Stimulated activated naive B cell treated with anti-CD40 and anti-IgM and Interleukin-4, amounts not matched to agents 10 μg/mL and 1 μg/mL and 100 μg/mL, for 72 hours (primary cell): ENCODE measurements around the gene CRTC3.
"Not testable (repeated sequence)": the region's sequence is repeated elsewhere in the genome, so short reads cannot be mapped to it uniquely, and the experiment has no call there.

Experiments used
- ATAC-seq, 2 donors: fragments of 150-1000 bp; cut with Tn5 transposase; replicated peaks; 2 replicates each; pipeline ENCODE4 v1.10.0; 2021; ENCODE audit warnings: moderate library complexity in 1 of 2
- DNase-seq: peaks from one replicate; pipeline ENCODE4 v3.0.0; 2021
- H3K27ac Mint-ChIP-seq: one replicate; pipeline ENCODE4 v1.8.0; 2022; ENCODE audit warnings: mild to moderate bottlenecking, mixed read lengths
- H3K27me3 Mint-ChIP-seq, 2 donors: one replicate each; pipeline ENCODE4 v1.8.0; 2022; ENCODE audit warnings: mixed read lengths in 2 of 2
- H3K36me3 Mint-ChIP-seq, 2 donors: one replicate each; pipeline ENCODE4 v1.8.0; 2022; ENCODE audit warnings: mixed read lengths in 2 of 2, mild to moderate bottlenecking in 1 of 2
- H3K4me1 Mint-ChIP-seq, 2 donors: one replicate each; pipeline ENCODE4 v1.8.0; 2022; ENCODE audit warnings: mixed read lengths in 2 of 2, mild to moderate bottlenecking in 1 of 2
- H3K4me3 Mint-ChIP-seq, 2 donors: one replicate each; pipeline ENCODE4 v1.8.0; 2022; ENCODE audit warnings: mild to moderate bottlenecking in 2 of 2, mixed read lengths in 2 of 2, moderate library complexity in 1 of 2
- H3K9me3 Mint-ChIP-seq, 2 donors: one replicate each; pipeline ENCODE4 v1.8.0; 2022; ENCODE audit warnings: mixed read lengths in 2 of 2, mild to moderate bottlenecking in 1 of 2

The CRTC3 gene

GRCh38 chr15:90660195-90660998, 130.7 kb downstream of the CRTC3 start:
- peak; percentile 88 for ATAC-seq
- Mint-ChIP-seq H3K4me3 (peak overlapping the region; percentile 73 to 76), H3K27me3 (peaks cover 18 to 26% of the 10 kb centered on the region in 2 donors), H3K36me3 (peaks cover 2 to 6% of the 10 kb centered on the region in 2 donors), H3K4me1 (peaks cover 55 to 84% of the 10 kb centered on the region in 2 donors), H3K27ac (peak overlapping the region; percentile 81), H3K9me3 (no peaks in the 10 kb centered on the region)
- peak; percentile 74 for DNase-seq

- not testable (repeated sequence) for H3K36me3 Mint-ChIP-seq, DNase-seq, ATAC-seq, H3K9me3 Mint-ChIP-seq
- Mint-ChIP-seq H3K27me3 (peaks cover 18 to 20% of the 10 kb centered on the region in 2 donors), H3K4me1 (peaks cover 57 to 89% of the 10 kb centered on the region in 2 donors), H3K27ac (peak overlapping the region; percentile 81), H3K4me3 (peak overlapping the region; percentile 73 to 76)
Observed at GRCh38 chr15:90660999-90661330, 131.2 kb downstream of the CRTC3 start.

GRCh38 chr15:90664081-90664461, 134.3 kb downstream of the CRTC3 start:
- peaks cover 12 to 14% of the 10 kb centered on the region in 2 donors for H3K27me3 Mint-ChIP-seq
- not testable (repeated sequence) for H3K9me3 Mint-ChIP-seq, DNase-seq, H3K36me3 Mint-ChIP-seq, ATAC-seq
- peak overlapping the region; percentile 84 to 97 for H3K4me3 Mint-ChIP-seq
- H3K27ac Mint-ChIP-seq = peak overlapping the region; percentile 92
- peaks cover 52 to 75% of the 10 kb centered on the region in 2 donors for H3K4me1 Mint-ChIP-seq

- Mint-ChIP-seq H3K4me3 (peak overlapping the region; percentile 84 to 97), H3K4me1 (peaks cover 45 to 68% of the 10 kb centered on the region in 2 donors), H3K27me3 (peaks cover 12 to 14% of the 10 kb centered on the region in 2 donors), H3K9me3 (no peaks in the 10 kb centered on the region), H3K36me3 (peaks cover 6% of the 10 kb centered on the region in 2 donors), H3K27ac (peak overlapping the region; percentile 92)
- peak; percentile 6 to 10 for ATAC-seq
- peak; percentile 17 for DNase-seq
Observed at GRCh38 chr15:90664650-90665287, 135.0 kb downstream of the CRTC3 start.

GRCh38 chr15:90665288-90666134, 135.8 kb downstream of the CRTC3 start:
- ATAC-seq (peak; percentile 79 to 81), DNase-seq (peak; percentile 83)
- Mint-ChIP-seq H3K27me3 (peaks cover 12 to 14% of the 10 kb centered on the region in 2 donors), H3K4me1 (peaks cover 39 to 60% of the 10 kb centered on the region in 2 donors), H3K4me3 (peak overlapping the region; percentile 92 to 97), H3K9me3 (no peaks in the 10 kb centered on the region), H3K36me3 (peaks cover 6% of the 10 kb centered on the region in 2 donors), H3K27ac (peak overlapping the region; percentile 98)

- Mint-ChIP-seq H3K4me1 (peaks cover 31 to 52% of the 10 kb centered on the region in 2 donors), H3K9me3 (no peaks in the 10 kb centered on the region), H3K4me3 (peak overlapping the region; percentile 92 to 97), H3K36me3 (peaks cover 6% of the 10 kb centered on the region in 2 donors), H3K27me3 (peaks cover 12 to 18% of the 10 kb centered on the region in 2 donors), H3K27ac (peak overlapping the region; percentile 98)
- no peak for ATAC-seq
- no peak for DNase-seq
Observed at GRCh38 chr15:90666135-90666909, 136.6 kb downstream of the CRTC3 start.

- Mint-ChIP-seq H3K9me3 (no peaks in the 10 kb centered on the region), H3K4me3 (peak overlapping the region; percentile 49 to 53), H3K36me3 (peaks cover 5 to 6% of the 10 kb centered on the region in 2 donors), H3K4me1 (peaks cover 25 to 43% of the 10 kb centered on the region in 2 donors), H3K27ac (peak overlapping the region; percentile 68), H3K27me3 (peaks cover 12 to 18% of the 10 kb centered on the region in 2 donors)
- DNase-seq = no peak
- no peak for ATAC-seq
Observed at GRCh38 chr15:90667073-90667754, 137.5 kb downstream of the CRTC3 start.

GRCh38 chr15:90667755-90668345, 138.1 kb downstream of the CRTC3 start:
- H3K4me1 Mint-ChIP-seq = peaks cover 24 to 40% of the 10 kb centered on the region in 2 donors
- H3K4me3 Mint-ChIP-seq, H3K36me3 Mint-ChIP-seq, H3K9me3 Mint-ChIP-seq, DNase-seq, ATAC-seq, H3K27ac Mint-ChIP-seq: not testable (repeated sequence)
- H3K27me3 Mint-ChIP-seq = peaks cover 9 to 16% of the 10 kb centered on the region in 2 donors

GRCh38 chr15:90670631-90671030, 140.9 kb downstream of the CRTC3 start:
- peaks cover 11 to 20% of the 10 kb centered on the region in 2 donors for H3K4me1 Mint-ChIP-seq
- H3K9me3 Mint-ChIP-seq, ATAC-seq: not testable (repeated sequence)

GRCh38 chr15:90671216-90671615, 141.5 kb downstream of the CRTC3 start:
- H3K27me3 Mint-ChIP-seq = peaks cover 0 to 6% of the 10 kb centered on the region in 2 donors
- H3K27ac Mint-ChIP-seq = no peak overlapping the region
- H3K4me1 Mint-ChIP-seq = peaks cover 9 to 14% of the 10 kb centered on the region in 2 donors

More at GRCh38 chr15:90670631-90671030, 140.9 kb downstream of the CRTC3 start:
- not testable (repeated sequence) for H3K27ac Mint-ChIP-seq, H3K4me3 Mint-ChIP-seq, DNase-seq, H3K36me3 Mint-ChIP-seq, H3K27me3 Mint-ChIP-seq

GRCh38 chr15:90673357-90673756, 143.6 kb downstream of the CRTC3 start:
- H3K27me3 Mint-ChIP-seq, H3K36me3 Mint-ChIP-seq, H3K27ac Mint-ChIP-seq, H3K9me3 Mint-ChIP-seq, DNase-seq, H3K4me1 Mint-ChIP-seq, H3K4me3 Mint-ChIP-seq, ATAC-seq: not testable (repeated sequence)

More at GRCh38 chr15:90671216-90671615, 141.5 kb downstream of the CRTC3 start:
- H3K9me3 Mint-ChIP-seq = no peaks in the 10 kb centered on the region
- ATAC-seq = no peak
- H3K36me3 Mint-ChIP-seq = peaks cover 0 to 3% of the 10 kb centered on the region in 2 donors
- H3K4me3 Mint-ChIP-seq = no peak overlapping the region
- no peak for DNase-seq

GRCh38 chr15:90674476-90674875, 144.8 kb downstream of the CRTC3 start:
- Mint-ChIP-seq H3K4me1 (peaks cover 4 to 6% of the 10 kb centered on the region in 2 donors), H3K36me3 (no peaks in the 10 kb centered on the region), H3K4me3 (no peak overlapping the region), H3K27me3 (peaks cover 0 to 3% of the 10 kb centered on the region in 2 donors), H3K9me3 (no peaks in the 10 kb centered on the region), H3K27ac (no peak overlapping the region)
- DNase-seq (no peak), ATAC-seq (no peak)

- peaks cover 0 to 3% of the 10 kb centered on the region in 2 donors for H3K27me3 Mint-ChIP-seq
- ATAC-seq (no peak), DNase-seq (no peak)
- no peaks in the 10 kb centered on the region for H3K36me3 Mint-ChIP-seq
- H3K27ac Mint-ChIP-seq = no peak overlapping the region
- H3K9me3 Mint-ChIP-seq = no peaks in the 10 kb centered on the region
- no peak overlapping the region for H3K4me3 Mint-ChIP-seq
- peaks cover 4 to 6% of the 10 kb centered on the region in 2 donors for H3K4me1 Mint-ChIP-seq
Observed at GRCh38 chr15:90675464-90675863, 145.7 kb downstream of the CRTC3 start.
